ENCODE measurements around the gene POLR1D.

The POLR1D gene

GRCh38 chr13:27621366-27622101, at the start of gene POLR1D:
POLR1D (plus strand) TSS chr13:27621892; CDS start chr13:27621984, 92 bp downstream.
- DNase-seq: peak; percentile 84

GRCh38 chr13:27572234-27572901, 49.3 kb upstream of the POLR1D start:
- no peak for DNase-seq

GRCh38 chr13:27573265-27573664, 48.4 kb upstream of the POLR1D start:
- no peak for DNase-seq

DNA sequence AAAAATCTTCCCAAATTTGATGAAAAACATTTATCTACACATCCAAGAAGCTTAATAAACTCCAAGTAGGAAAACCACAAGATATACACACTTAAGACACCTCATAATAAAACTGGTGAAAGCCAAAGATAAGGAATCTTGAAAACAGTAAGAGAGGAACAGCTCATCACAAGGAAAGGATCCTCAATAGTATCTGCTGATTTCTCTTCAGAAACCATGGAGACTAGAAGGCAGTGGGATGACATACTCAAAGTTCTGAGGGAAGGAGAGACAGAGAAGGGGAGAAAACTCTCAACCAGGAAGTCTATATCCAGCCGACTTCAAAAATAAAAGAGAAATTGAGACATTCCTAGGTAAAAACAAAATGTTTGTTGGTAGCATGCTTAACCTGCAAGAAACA, 47.0 kb upstream of the POLR1D start:
- DNase-seq: no peak

DNA sequence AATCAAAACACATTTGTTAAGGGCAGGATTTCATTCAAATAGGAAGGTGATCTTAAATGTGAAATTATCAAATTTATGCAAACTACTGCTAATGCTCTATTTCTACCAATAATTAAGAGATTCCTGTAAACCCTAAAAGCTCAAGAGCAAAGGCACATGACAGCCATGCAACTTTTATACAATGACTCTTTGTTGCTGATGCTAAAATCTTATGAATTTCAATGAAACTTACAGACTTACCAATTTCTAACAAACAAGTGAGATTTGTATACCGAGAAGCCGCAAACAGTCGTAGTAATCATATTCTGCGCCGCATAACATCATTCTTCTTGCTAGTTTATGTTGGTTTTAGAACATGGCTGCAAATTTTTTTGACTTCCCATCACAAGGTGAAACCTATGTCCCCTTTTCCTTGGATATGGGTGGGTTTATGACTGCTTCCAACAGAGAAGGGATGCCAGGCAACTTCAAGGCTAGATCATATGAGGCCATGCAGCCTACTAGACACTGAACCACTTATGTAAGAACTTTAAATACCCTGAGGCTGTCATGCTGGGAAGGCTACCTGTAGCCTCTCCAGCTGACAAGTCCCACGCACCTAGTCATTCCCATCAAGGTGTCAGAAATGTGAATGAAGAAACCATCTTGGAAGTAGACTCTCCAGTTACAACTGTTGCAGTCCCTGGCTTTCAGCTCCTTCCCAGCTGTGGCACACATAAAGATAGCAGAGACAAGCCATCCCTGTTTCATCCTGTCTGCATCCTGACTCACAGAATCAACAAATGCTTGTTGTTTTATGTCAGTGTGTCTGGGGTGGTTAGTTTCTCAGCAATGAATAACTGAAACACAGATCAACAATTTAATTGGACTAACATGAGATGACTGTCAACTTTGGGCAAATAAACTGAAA, 43.3 kb upstream of the POLR1D start:
- DNase-seq: no peak

- no peak for DNase-seq
Observed at GRCh38 chr13:27583645-27584044, 38.0 kb upstream of the POLR1D start.

DNA sequence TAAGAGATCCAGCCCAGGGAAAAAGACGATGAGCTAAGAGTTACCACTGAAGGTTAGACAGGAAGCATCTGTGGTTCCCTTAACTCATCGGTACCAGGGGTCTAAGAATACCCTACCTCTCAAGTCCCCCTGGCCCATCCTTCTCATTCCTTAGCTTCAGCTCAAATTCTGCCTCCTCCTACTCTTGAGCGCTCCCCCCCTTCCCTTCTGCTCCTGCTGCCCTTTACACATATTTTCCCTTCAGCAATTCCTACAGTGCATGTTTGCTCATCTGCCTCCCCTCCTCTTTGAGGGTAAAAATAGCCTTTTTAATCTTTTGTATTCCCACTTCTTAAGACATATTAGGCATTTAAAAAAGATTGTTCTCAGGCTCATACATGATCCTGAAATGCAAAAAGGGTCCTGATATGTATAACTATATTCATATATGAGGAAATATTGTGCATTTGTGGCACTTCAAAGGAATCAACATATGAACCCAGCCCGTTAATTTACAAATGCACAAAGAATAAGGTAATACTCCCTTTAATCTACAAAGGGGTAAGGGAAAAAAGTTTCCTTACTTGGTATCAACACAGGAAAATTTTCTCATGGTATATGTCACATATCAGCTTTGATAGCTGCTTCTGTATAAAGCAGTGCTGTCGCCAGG, 34.5 kb upstream of the POLR1D start:
- no peak for DNase-seq

- DNase-seq: no peak
Observed at GRCh38 chr13:27588405-27588804, 33.3 kb upstream of the POLR1D start.

DNA sequence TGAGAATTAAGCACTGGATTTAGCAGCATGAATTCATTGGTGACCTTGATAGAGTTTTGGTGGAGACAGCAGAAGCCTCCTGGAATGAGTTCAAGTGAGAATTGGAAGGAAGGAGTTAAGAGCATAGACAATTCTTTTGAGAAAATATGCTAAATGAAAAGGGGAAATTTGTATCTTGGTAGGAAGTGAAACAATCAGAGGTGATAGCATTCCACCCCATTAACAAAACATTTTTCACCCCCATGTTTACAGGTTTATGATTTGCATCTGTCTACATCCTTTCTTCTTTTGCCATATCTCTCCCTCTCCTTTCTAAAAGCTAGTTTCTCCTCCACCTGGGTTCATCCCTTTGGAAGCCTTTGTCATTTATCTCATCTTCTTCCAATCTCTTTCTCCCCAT, 28.8 kb upstream of the POLR1D start:
- no peak for DNase-seq

- no peak for DNase-seq
Observed at GRCh38 chr13:27593267-27593666, 28.4 kb upstream of the POLR1D start.

DNA sequence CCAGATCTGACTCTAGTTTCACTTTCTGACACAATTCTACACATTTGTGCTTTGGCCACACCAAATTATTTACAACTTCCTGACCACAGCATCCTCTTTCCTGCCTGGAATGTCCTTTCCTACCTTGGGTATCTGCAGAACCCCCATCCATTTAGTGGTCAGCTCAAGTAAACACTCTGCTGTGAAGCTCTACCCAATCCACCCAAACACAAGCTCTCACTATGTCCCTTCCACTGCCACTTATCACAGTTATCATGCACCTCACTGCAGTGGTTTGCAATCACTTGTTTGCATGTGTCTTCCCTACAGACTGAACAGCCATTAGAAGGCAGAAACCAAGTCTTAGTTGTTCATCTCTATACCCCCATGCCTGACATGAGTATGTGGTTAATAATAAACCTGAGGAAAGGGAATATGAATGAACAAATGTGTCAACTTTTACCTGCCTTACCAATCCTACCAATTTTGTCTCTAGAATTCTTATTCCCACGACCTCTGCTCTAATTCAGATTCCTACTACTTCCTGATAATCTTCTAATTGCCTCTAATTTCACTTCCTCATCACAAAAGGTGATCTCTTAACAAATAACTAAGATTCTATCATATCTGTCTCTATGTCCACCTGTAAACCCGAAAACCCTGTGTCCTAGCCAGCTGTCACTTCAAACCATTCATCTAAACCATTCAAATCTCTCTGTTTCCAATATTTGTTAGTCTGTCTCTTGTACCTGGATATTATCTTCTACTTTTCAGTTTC, 26.5 kb upstream of the POLR1D start:
- no peak for DNase-seq

- DNase-seq: no peak
Observed at GRCh38 chr13:27599096-27599495, 22.6 kb upstream of the POLR1D start.

GRCh38 chr13:27599845-27600553, 21.7 kb upstream of the POLR1D start:
- DNase-seq: no peak

DNA sequence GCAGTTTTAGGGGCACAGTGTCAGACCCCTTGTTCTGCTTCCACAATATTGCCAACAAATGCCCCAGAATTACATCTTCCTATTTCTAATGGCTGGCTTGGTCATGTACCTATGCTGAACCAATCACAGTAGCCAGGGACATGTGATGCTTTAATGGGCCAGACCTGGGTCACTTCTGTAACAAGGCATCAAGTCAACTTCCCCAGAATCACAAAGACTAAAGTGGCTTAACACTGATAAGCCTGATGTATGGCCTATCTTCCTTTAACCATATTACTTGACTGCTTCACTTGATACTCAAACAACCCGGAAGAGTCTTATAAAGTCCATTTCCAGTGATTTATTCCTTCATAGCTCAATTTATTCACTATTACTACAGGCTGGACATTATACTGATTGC, 21.0 kb upstream of the POLR1D start:
- DNase-seq: no peak

DNA sequence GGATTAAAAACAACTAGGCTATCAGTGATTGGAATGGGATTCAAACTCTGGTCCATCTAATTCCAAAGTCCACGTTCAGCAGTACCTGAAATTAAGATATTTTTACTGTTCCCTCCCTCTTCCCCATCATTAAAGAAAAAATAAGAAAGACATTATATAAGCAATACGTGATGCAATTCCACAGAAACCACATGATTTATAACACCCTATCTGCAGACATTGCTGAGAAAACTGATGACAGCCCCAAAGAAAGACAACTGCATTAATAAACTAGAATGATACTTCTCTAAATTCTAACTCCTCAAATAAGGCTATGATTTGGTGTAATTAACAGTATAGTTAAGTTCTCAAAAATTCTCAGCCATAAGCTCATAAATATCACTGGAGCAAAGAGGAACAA, 20.5 kb upstream of the POLR1D start:
- no peak for DNase-seq

- no peak for DNase-seq
Observed at GRCh38 chr13:27601803-27602202, 19.9 kb upstream of the POLR1D start.

DNA sequence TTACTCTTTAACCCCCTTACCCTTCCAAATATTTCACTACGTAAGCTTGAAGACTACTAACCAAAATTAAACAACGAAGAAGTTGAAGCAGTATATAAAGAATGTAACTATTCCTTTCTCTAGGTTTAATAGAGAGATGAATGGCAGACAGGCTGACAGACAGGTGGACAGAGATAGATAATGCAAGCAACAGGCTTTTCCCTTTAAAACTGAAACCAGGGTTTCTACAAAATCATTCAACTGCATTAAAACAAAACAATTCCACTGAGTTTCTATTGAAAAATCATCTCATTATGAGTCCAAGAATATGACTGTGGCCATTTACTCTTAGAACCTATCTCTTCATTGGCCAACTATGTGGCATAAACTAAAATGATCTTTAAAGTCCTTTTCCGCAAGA, 16.6 kb upstream of the POLR1D start:
- DNase-seq: no peak

DNA sequence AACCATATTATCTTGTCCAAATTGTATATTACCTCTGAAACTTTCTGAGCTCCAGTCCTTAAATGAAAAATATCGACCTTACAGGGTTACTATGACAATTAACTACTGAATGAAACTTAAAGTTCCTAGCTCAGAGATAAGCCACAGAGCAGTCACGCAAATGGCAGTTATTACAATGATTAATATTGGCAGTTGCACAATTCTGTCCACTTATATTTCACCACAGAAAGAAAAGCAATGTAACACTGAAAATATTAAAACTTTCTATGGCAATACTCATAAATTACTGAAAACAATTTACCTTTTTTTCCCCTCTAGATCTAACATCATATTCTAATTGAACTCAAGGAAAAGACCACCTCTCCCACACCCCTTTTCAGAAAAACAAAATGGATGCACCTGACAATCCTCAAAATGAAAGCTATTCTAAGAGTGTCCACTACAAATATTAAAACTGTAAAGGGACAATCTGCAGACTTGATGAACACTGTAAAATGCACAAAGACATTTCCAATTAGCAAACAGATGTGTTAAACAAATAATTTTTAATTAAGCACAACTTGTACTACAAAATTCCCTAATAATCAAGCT, 16.0 kb upstream of the POLR1D start:
- DNase-seq: no peak

- DNase-seq: no peak
Observed at GRCh38 chr13:27607125-27607524, 14.6 kb upstream of the POLR1D start.

- no peak for DNase-seq
Observed at GRCh38 chr13:27613628-27614027, 8.1 kb upstream of the POLR1D start.

- no peak for DNase-seq
Observed at GRCh38 chr13:27617881-27618321, 3.8 kb upstream of the POLR1D start.

All from stimulated activated CD4-positive, alpha-beta T cell treated with anti-CD3 and anti-CD28 coated beads, Interleukin-15, amount 100 ng/mL, for 24 hours (primary cell).